NCI-H2196 treated with DMSO at 0.1 percent for 48 hours (cell line): ENCODE results near the gene UNC5A.

Experiments used
- DNase-seq: peaks from one replicate; lab custom pipeline; 2025; ENCODE audit not compliant: unreplicated experiment; lab: John Stamatoyannopoulos, UW

UNC5A gene

DNA sequence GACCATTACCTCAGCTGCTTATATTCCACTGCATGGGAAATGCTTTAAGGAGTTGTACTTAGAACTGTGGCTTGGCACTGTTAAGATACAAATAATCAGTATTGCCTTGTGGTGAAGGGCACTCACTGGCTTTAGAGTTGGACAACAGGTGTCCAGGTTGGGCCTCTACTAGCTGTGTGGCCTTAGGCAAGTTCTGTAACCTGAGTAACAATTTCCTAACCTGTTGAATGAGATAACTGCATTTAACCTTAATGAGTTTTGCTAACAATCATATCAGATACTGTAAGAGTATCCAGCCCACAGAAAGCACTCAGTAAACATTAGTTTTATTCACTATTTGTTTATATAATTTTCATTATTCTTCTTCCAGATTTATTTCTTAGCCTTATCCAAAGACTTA, 106.0 kb downstream of the UNC5A start:
- DNase-seq: peak; percentile 51

DNA sequence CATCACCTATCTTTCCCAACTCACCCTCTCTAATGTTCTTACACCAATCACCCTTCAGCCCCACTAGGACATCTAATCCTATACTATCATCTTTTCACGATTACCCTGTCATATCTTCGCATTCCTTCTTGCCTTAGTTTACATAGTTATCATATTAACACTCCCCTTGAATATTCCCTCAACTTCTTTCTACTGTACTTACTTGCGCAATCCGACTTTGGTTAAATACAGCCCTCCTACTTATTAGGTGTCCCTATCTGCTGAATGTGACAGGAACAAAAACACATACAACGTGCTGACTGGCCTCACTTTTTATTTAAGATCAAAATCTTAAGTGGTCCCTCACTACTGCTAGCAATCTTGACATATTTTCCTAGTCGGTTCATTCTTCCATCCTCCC, 108.3 kb downstream of the UNC5A start:
- DNase-seq: no peak

DNA sequence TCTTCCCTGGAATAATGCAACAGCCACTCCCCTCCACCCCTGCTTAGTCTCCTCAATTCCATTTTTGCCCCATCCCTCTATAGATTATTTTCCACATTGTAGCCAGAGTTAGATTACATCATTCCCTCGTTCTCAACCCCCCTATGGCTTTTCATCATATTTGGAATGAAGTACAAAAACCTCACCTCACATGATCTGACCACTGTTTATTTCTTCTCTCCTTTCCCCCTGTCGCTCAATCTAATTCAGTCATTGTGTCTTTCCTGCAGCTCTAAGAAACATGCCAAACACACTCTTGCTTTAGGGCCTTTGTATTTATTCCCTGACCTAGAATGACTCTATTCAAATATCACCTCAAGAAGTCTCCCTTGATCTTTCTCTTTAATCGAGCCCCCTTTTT, 111.4 kb downstream of the UNC5A start:
- no peak for DNase-seq

GRCh38 chr5:176922817-176923216, 112.5 kb downstream of the UNC5A start:
- DNase-seq: no peak

- no peak for DNase-seq
Measured at GRCh38 chr5:176927562-176927961, 117.2 kb downstream of the UNC5A start.

- DNase-seq: no peak
Measured at GRCh38 chr5:176929654-176930053, 119.3 kb downstream of the UNC5A start.
